Measurements from ENCODE around the gene C22orf31.

Gene C22orf31

GRCh38 chr22:29028468-29028867 is 33.2 kb downstream of the C22orf31 start:
- H3K4me3 ChIP-seq (ENCODE audit: low read depth, low read length) = no peak overlapping the region
- TF ChIP-seq, protein P1, sequence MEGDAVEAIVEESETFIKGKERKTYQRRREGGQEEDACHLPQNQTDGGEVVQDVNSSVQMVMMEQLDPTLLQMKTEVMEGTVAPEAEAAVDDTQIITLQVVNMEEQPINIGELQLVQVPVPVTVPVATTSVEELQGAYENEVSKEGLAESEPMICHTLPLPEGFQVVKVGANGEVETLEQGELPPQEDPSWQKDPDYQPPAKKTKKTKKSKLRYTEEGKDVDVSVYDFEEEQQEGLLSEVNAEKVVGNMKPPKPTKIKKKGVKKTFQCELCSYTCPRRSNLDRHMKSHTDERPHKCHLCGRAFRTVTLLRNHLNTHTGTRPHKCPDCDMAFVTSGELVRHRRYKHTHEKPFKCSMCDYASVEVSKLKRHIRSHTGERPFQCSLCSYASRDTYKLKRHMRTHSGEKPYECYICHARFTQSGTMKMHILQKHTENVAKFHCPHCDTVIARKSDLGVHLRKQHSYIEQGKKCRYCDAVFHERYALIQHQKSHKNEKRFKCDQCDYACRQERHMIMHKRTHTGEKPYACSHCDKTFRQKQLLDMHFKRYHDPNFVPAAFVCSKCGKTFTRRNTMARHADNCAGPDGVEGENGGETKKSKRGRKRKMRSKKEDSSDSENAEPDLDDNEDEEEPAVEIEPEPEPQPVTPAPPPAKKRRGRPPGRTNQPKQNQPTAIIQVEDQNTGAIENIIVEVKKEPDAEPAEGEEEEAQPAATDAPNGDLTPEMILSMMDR (IDR thresholded peaks at IDR 0.05; ENCODE audit: low read depth, low read length, missing control alignments) = no peak
- DNase-seq (ENCODE audit: low read depth) = no peak

DNA sequence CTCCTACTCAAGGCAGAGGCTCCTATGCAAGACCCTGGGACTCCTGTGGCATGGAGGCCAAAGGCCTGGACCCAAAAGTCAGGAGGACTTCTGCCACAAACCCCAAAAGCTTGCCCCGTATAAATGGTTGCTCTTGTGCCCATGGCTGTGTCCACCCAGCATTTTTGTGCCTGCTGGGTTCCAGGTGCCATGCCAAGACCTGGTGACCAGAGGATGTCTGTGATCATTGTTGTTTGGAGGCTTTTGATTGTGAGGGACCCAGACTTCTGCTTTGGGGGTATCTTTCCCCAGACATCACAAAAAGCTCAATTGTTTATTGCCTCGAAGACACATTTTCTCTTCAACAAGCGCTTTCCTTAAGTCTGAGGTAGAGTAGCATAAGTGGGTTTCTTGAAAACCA is 35.1 kb downstream of the C22orf31 start:
- DNase-seq (ENCODE audit: low read depth) = no peak
- no peak overlapping the region for H3K4me3 ChIP-seq (ENCODE audit: low read depth, low read length)
- TF ChIP-seq, protein P1 (IDR thresholded peaks at IDR 0.05; ENCODE audit: low read depth, low read length, missing control alignments) = no peak

DNA sequence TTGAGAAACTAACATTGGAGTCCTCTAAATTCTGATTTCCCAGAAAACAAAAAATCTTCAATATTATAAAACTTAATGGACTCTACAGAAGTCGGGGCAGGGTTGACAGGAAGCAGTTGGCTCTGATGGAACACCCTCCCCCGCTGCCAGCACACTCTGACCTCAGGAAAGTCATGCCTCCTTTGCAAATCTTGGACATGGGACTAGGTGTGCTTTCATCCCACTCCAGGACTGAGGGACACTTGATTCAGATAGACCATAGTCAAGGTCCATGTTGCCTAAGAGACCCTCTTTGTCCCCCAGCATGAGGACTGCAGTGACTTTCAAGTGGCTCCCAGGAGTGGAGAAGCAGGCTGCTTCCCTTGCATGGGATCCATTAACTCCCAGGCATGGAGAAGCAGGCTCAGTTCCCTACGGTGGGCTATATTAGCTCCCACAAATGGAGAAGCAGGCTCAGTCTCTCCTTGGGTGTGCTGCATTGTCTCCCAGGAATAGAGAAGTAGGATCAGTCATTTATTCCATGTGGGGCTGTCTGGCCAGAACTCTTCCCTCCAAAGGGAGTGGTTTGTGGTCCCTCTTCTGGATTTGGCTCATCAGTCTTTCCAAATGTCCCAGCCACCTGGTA is 38.3 kb downstream of the C22orf31 start:
- TF ChIP-seq, protein P1 (IDR thresholded peaks at IDR 0.05; ENCODE audit: low read depth, low read length, missing control alignments) = no peak
- no peak overlapping the region for H3K4me3 ChIP-seq (ENCODE audit: low read depth, low read length)
- DNase-seq (ENCODE audit: low read depth) = no peak

GRCh38 chr22:29022101-29022817 is 39.4 kb downstream of the C22orf31 start:
- TF ChIP-seq, protein P1 (IDR thresholded peaks at IDR 0.05; ENCODE audit: low read depth, low read length, missing control alignments) = no peak
- no peak overlapping the region for H3K4me3 ChIP-seq (ENCODE audit: low read depth, low read length)
- DNase-seq (ENCODE audit: low read depth) = no peak

GRCh38 chr22:29018293-29019189 is 43.1 kb downstream of the C22orf31 start:
- TF ChIP-seq, protein P1 (IDR thresholded peaks at IDR 0.05; ENCODE audit: low read depth, low read length, missing control alignments) = no peak

DNA sequence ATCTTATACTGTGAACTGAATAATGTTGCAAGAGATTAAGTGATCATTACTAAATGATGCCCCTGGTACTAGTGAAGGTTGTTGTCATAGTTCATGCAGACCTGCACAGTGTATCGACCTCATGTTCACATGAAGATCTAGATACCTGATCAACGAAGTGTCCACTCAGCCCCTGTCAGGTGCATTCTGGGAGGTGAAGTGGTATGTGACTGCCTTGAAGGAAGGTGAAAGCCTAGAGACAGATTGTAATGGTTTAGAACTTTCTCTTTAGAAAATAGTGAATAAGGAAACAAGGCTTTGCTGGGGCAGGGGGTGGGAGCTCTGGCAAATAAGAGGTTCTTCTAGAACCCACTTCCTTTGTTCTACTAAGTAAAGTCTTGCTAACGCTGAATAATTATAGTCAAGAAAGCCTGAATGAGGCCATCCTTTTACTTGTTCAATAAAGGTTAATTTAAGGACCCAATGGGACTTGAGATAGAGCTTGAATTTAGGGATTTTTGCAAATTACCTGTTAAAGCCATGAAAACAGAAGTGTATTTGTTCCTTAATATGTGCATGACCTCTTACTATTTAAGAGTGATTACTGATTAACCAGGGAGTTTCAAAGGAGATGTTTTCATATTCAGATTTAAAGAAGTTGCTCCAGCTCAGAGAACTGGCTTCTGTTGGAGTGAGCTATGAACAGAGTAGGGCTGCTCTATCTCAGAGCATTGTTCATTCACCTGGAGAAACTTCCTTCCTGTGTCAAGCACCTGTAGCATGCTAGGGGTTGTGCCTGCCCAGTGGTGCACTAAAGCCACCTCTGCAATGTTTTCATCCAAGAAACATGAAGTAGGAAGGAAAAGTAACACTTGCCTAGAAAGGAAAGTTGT is 45.3 kb downstream of the C22orf31 start:
- DNase-seq (ENCODE audit: low read depth) = no peak
- H3K4me3 ChIP-seq (ENCODE audit: low read depth, low read length) = no peak overlapping the region
- TF ChIP-seq, protein P1 (IDR thresholded peaks at IDR 0.05; ENCODE audit: low read depth, low read length, missing control alignments) = no peak

More at GRCh38 chr22:29018293-29019189, 43.1 kb downstream of the C22orf31 start:
- H3K4me3 ChIP-seq (ENCODE audit: low read depth, low read length) = no peak overlapping the region
- no peak for DNase-seq (ENCODE audit: low read depth)

Measured in GM12864 (cell line).